ENCODE measurements around the gene METRN.
A peak's percentile ranks its signal among the peaks of the same experiment; 100 is the strongest.

METRN gene

DNA sequence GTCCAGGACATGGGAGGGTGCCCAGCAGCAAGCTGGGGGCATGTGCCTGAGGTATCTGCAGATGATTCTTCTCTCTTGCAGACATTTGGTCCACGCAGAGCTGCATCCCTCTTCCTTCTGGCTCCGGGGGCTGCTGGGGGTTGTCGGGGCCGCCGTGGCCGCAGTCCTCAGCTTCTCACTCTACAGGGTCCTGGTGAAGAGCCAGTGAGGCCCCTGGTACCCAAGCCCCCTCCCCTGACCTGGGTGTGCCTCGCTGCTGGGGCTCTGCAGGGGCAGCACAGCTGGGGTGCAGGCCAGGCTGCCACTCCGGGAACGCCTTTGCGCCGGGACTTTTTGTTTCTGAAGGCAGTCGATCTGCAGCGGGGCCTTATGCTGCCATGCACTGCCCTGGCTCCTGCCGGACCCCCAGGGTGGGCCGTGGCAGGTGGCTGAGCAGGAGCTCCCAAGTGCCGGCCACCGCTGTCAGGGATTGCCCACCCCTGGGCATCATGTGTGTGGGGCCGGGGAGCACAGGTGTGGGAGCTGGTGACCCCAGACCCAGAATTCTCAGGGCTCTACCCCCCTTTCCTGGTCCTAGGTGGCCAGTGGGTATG, 41.4 kb upstream of the METRN start:
- TF ChIP-seq, protein P1, sequence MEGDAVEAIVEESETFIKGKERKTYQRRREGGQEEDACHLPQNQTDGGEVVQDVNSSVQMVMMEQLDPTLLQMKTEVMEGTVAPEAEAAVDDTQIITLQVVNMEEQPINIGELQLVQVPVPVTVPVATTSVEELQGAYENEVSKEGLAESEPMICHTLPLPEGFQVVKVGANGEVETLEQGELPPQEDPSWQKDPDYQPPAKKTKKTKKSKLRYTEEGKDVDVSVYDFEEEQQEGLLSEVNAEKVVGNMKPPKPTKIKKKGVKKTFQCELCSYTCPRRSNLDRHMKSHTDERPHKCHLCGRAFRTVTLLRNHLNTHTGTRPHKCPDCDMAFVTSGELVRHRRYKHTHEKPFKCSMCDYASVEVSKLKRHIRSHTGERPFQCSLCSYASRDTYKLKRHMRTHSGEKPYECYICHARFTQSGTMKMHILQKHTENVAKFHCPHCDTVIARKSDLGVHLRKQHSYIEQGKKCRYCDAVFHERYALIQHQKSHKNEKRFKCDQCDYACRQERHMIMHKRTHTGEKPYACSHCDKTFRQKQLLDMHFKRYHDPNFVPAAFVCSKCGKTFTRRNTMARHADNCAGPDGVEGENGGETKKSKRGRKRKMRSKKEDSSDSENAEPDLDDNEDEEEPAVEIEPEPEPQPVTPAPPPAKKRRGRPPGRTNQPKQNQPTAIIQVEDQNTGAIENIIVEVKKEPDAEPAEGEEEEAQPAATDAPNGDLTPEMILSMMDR (IDR thresholded peaks at IDR 0.05; ENCODE audit: low read depth, low read length), result no peak
- TF ChIP-seq EZH2phosphoT487 (IDR thresholded peaks at IDR 0.05; ENCODE audit: low read depth), result no peak
- H4K20me1 ChIP-seq (ENCODE audit: insufficient read depth, low read length), result no peaks in the 10 kb centered on the region
- peaks cover 15% of the 10 kb centered on the region for H3K79me2 ChIP-seq (ENCODE audit: low read length)
- H3K9me3 ChIP-seq (ENCODE audit: insufficient read depth, low read length), result no peaks in the 10 kb centered on the region
- no peak overlapping the region for H3K4me2 ChIP-seq (ENCODE audit: low read length)
- H2AFZ ChIP-seq (ENCODE audit: low read depth, low read length), result no peak overlapping the region
- H3K27ac ChIP-seq (ENCODE audit: low read length), result no peak overlapping the region
- H3K9ac ChIP-seq (ENCODE audit: low read length), result no peak overlapping the region
- H3K36me3 ChIP-seq (replicated peaks; ENCODE audit: low read depth, low read length), result peaks cover 26% of the 10 kb centered on the region
- H3K4me1 ChIP-seq (ENCODE audit: low read length), result peaks cover 7% of the 10 kb centered on the region
- H3K27me3 ChIP-seq (ENCODE audit: low read depth, low read length), result no peaks in the 10 kb centered on the region
- no peak overlapping the region for H3K4me3 ChIP-seq (ENCODE audit: low read length)

DNA sequence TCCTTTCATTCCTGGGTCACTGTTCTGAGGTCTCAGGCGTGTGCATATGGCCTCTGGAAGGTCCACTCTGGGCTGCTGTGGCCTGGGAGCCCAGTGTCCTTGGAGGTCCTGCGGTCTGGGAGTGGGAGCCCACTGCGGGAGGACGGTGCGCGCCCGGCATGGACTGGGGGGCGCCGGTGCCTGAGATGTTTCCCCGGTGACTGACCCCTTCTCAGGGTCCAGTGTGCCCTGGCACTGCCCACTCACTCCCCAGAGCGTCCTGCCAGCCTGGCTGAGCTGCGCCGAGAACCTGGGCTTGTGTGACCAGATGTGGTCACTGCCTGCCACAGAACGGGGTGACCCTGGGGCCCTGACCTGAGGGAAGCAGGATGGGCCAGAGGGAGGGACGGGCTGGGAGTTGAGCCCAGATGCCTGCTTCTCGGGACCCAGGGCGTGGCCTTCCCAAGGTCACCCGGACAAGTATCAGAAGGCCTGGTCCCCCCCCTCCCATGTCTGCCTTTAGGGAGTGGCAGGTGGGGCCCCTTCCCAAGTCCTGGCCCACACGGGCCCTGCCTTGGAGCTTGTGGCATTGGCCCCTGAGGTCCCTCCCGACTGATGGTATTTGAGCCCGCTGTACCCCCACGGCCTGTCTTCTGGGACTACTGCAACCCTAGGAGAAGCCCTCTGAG, 40.6 kb upstream of the METRN start:
- no peak overlapping the region for H3K27ac ChIP-seq (ENCODE audit: low read length)
- H3K36me3 ChIP-seq (replicated peaks; ENCODE audit: low read depth, low read length), result peaks cover 26% of the 10 kb centered on the region
- no peak overlapping the region for H3K4me3 ChIP-seq (ENCODE audit: low read length)
- no peaks in the 10 kb centered on the region for H3K27me3 ChIP-seq (ENCODE audit: low read depth, low read length)
- TF ChIP-seq, protein P1 (IDR thresholded peaks at IDR 0.05; ENCODE audit: low read depth, low read length), result no peak
- TF ChIP-seq EZH2phosphoT487 (IDR thresholded peaks at IDR 0.05; ENCODE audit: low read depth), result no peak
- H3K9me3 ChIP-seq (ENCODE audit: insufficient read depth, low read length), result no peaks in the 10 kb centered on the region
- H3K9ac ChIP-seq (ENCODE audit: low read length), result no peak overlapping the region
- no peaks in the 10 kb centered on the region for H4K20me1 ChIP-seq (ENCODE audit: insufficient read depth, low read length)
- H3K4me2 ChIP-seq (ENCODE audit: low read length), result no peak overlapping the region
- H3K4me1 ChIP-seq (ENCODE audit: low read length), result peaks cover 2% of the 10 kb centered on the region
- peaks cover 7% of the 10 kb centered on the region for H3K79me2 ChIP-seq (ENCODE audit: low read length)
- no peak overlapping the region for H2AFZ ChIP-seq (ENCODE audit: low read depth, low read length)

DNA sequence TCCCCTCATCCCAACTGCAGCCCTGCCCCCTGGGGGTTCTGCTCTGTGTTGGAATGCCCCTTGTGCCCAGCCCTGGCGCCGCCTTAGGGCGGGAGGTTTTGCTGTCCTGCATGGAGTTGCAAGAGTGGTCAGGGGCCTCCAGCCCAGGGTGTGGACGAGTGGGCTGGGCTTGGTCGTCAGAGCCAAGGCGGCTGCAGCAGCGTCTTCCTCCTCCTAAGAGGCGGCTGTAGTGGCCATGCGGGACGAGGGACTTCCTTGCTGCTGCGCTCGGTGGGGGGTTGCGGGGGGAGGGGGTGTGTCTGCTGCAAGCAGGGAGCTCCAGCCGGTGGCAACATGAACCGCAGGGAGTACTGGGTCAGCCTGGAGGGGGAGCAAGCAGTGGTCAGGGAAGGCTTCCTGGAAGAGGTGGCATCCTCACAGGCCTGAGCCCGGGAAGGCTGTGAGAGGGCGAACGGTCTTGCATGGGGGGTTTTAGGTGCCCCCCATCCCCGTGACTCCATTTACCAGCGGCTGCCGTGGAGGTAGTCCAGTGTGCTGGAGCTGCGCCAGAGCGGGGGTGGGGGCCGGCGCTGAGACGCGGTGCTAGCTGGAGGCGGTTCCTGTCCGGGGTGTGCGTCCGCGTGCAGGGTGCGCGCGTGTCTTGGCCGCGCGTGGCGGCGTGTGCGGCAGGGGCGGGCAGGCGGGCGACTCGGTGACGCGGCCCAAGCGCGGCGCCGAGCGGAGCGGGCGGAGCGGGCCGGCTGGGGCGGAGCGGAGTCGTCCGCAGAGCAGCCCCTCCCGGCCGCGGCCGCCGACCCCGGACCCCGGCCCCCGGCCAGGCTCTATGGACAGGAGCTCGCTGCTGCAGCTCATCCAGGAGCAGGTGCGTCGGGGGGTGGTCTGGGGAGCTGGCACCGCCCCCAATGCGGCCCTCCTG, 39.7 kb upstream of the METRN start, which contains the start of gene RHBDL1:
RHBDL1 (plus strand) TSS at position 704 of the 916 bp plus-strand sequence; CDS start at position 824, 120 bp downstream.
- Histone ChIP-seq H3K9me3 (ENCODE audit: insufficient read depth, low read length) (no peaks in the 10 kb centered on the region), H3K36me3 (replicated peaks; ENCODE audit: low read depth, low read length) (peaks cover 17% of the 10 kb centered on the region), H3K27ac (ENCODE audit: low read length) (no peak within 1 kb of the TSS), H3K4me3 (ENCODE audit: low read length) (no peak within 1 kb of the TSS; the same call in 1 of the 2 replicates), H3K27me3 (ENCODE audit: low read depth, low read length) (no peaks in the 10 kb centered on the region), H3K4me1 (ENCODE audit: low read length) (no peaks in the 10 kb centered on the region), H3K4me2 (ENCODE audit: low read length) (peak within 1 kb of the TSS; percentile 28), H4K20me1 (ENCODE audit: insufficient read depth, low read length) (no peaks in the 10 kb centered on the region), H2AFZ (ENCODE audit: low read depth, low read length) (no peak within 1 kb of the TSS), H3K79me2 (ENCODE audit: low read length) (no peaks in the 10 kb centered on the region), H3K9ac (ENCODE audit: low read length) (no peak within 1 kb of the TSS)
- TF ChIP-seq, protein P1 (IDR thresholded peaks at IDR 0.05; ENCODE audit: low read depth, low read length), result no peak
- TF ChIP-seq EZH2phosphoT487 (IDR thresholded peaks at IDR 0.05; ENCODE audit: low read depth), result no peak
